GM18519 (cell line): ENCODE measurements around the gene TMEM181.
"Not testable (repeated sequence)": the region's sequence is repeated elsewhere in the genome, so short reads cannot be mapped to it uniquely, and the experiment has no call there.

Experiments
- ATAC-seq: cut with Tn5 transposase; IDR thresholded peaks from one replicate; pipeline ENCODE4 v1.9.1; 2021; ENCODE audit warnings: mild to moderate bottlenecking, moderate library complexity; ENCODE audit not compliant: unreplicated experiment, low FRiP score

The TMEM181 gene

DNA sequence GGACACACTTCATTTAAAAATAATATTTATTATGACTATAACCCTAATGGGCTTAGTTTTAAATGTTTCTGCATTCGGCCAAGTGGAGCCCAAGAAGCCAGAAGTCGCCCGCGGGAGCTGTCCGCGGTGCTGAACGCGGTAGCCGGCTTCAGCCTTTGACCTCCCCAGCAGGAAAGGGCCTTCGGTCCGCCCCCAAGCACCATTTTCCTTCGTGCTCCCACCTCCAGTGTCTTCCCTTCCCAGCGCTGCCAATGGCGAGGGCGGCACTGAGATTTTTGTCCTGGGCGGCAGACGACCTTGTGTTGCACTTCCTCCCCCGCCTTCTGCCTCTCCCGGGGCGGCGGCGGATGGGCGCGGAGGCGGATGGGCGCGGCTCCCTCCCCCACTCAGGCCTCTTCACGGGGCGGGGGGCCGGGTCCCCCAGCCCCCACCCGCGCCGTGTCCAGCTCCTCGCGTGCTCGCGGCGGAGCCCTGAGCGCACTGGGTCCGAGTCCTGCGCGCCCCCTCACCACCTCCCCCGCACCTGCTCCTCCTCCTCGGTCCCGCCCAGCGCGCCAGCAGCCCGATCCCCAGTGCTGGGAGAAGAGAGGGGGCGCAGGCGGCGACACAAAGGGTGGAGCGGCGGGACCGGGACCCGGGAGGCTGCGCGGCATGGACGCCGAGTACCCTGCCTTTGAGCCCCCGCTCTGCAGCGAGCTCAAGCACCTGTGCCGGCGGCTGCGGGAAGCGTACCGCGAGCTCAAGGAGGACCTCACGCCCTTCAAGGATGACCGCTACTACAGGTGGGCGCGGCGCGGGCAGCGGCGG lies 23.6 kb upstream of the TMEM181 start:
- ATAC-seq: no peak

DNA sequence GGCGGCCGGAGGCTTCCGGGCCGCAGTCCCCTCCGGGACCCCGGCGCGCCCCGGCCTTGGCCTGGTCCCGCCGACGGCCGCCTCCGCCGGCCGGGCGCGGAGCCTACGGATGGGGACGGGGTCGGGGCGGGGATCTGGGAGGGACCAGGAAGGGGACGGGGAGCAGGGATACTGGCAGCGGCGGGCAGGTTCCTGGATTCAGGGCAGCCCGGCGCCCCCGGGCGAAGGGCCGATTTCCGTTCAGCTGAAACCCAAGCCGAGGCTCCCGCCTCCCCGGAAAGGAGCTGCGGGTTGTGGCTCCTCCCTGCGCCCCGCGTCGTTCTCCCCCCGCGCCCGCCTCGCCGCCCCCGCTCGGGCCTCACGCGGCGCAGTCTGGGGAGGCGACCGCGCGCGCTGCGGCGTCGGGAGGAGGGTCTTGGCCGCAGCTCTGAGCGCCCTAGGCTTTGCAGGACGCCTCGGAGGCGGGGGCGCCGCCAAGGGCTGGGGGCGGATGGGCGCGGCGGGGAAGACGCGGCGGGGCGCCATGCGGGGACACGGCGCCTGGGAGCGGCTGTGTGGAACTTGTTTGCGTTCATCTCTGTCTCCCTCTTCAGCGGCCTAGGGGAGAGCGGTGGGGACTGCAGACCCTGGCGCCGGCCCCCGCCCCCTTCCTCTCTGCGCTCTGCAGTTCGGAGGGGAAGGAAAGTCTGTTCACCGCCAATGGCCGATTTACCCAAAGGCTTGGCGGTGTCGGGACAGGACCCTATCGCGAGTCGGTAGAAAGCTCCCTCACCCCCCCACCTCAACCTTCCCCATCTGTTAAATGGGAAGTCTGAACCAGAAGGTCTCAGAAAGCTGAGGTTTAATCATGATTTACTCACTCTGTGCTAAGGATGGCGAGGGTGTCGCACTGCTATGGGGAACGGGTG lies 22.7 kb upstream of the TMEM181 start:
- no peak for ATAC-seq

DNA sequence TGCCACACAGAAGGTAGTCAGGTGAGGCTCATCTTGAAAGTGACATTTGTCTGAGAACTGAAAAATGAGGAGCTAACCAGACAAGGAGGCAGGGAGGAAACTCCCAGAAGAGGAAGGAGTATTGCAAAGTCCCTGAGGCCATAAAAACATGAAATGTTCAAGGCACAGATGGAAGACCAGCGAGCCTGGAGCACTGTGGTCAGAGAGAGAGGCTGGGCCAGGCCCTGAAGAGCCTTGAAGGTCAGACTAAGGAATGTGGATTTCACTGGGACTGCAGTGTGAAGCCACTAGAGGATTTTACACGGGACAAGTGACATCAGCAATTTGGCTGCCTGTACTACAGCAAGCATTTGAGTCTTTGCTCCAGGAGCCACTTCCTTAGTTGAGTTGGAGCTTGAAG lies 21.1 kb upstream of the TMEM181 start:
- ATAC-seq: no peak

DNA sequence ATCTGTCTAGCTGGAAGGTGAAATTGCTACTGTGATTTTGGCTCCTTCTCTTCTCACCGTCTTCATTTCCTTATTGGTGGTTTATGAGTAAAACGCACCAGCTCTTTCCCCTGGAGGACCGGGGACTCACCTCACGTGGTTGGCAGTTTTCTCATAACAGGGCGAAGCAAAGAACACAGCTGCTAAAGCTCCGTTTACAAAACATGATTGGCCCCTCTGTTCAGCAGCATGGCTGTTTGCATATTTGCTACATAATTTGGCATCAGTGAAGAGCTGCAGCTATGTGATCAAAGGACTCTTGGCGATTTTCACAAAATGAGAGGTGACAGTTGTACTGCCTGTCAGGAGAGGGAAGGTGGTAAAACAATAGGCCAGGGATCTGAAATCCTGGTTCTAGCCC lies 20.5 kb upstream of the TMEM181 start:
- ATAC-seq: no peak

DNA sequence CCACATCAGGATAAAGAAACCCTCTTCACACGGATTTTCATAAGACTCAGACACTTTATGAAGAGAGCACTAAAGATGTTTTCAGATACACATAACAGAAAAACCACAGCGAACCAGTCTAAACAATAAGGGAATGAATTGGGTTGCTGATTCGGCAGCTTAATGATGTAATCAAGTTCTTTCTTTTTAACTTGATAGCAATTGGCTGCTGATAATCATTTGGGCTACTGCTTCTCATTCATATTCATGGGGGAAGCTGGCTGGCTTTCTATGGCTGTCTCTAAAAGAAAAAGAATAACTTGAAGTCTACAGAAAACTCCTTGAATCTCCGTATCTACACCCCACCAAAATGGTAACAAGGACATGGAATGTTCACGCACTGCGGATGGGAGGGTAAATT lies 20.0 kb upstream of the TMEM181 start:
- no peak for ATAC-seq

DNA sequence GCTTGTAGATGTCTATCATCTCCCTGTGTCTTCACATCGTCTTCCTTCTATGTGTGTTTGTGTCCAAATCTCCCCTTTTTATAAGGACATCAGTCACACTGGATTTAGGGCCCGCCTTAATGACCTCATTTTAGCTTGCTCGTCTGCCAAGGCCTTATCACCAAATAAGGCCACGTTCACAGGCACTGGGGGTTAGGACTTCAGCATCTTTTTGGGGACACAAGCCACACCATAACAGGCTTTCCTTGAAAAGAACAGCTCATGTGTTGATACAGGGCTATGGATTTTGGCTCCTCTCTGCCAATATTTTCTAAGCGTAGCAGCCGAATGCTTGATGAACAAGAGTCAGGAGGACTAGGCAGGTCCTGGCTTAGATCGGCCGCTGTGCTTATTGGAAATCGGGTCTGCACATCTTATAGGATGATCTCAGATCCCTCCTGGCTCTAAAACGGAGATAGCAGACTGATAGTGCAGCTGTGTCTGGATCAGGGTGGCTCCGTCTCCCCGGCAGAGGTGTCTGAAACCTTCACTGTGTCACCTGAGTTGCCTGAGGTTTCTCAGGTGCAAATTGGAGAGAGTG lies 16.2 kb upstream of the TMEM181 start:
- no peak for ATAC-seq

DNA sequence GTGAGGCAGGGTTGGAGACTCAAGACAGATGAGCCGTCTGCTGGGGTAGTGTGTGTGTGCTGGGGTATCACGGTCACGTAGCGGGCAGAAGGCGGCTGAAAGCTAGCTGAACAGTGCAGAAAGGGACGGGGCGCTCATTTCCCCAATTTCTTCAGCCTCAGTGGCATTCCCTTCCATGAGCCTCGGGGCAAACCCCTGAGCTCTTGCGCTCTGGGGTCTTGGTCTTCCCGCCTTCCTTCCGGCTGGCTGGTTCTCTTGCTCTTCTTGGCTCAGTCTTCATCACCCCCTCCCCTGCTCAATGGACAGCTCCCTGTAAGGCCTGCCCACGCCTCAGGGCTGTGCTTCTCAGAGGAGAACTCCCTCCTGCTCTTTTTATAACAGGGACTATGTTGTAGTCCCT lies 15.5 kb upstream of the TMEM181 start:
- ATAC-seq: no peak

DNA sequence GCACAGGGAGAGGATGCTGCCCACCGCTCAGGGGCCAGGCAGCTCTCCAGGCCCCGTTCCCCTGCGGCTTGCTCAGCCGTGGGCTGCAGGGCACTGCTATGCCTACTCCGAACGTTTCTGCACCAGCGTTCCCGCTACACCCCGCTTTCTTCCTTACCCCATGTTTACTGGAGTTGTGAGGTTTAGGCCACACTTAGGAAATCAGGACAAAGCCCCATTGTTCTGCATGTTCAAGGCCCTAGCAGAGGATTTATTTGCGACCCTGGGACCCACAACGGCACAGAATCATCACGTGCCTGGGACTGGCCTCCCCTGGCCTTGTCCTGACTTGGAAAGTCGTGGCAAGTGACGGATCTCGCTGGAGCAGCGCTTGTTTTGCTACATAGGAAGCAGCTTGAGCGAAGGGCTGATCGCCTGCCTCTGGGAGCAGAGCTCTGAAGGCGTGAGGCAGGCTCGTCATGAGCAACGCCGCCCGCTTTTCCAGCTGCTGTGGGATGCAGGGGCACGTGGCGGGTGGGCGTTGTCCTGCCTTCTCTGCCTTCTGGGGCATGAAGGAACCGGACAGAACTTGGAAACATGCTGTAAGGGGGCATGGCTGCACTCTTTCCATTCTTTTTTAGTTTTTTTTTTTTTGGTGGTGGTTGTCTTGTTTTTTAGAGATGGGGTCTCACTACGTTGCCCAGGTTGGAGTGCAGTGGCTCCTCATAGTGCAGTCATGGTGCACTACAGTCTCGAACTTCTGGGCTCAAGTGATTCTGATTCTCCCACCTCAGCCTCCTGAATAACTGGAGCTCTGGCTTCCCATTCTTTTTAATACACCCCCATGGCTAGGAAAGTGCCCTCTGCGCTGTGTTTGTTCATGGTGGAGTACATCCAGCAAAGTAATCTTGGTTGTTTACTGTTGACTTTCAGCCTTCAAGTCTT lies 14.6 kb upstream of the TMEM181 start:
- ATAC-seq: no peak

DNA sequence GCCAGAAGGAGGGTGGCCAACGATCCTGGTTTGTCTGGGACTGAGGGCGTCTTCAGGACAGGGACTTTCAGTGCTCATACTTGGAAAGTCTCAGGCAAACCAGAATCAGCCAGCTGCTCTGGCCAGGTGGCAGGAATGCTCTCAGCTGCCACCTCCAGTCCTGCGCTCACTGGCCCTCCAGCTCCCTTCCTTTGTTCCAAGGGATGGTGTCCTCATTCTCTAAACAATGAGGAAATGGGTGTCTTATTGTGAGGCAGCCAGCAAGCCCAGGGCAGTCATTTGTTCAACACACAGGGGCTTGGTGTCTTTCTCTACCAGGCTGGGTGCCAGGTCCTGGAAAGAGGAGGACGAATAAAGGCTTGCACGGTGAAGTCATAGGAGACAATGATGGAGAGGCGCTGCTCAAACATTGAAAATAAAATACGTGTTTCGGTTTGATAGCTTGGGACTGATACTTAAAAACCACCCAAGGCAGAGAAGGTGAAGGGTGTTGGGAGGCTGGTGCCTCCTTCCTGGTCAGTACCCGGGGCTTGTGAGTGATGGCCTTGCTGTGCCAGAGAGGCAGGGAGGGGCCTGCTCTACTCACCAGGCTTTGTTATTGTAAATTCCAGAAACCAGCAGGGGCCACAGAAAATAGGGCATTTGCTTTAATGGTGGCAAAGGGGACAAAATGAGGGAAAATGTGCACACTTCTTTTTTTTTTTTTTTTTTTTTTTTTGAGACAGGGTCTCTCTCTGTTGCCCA lies 11.3 kb upstream of the TMEM181 start:
- ATAC-seq: no peak

DNA sequence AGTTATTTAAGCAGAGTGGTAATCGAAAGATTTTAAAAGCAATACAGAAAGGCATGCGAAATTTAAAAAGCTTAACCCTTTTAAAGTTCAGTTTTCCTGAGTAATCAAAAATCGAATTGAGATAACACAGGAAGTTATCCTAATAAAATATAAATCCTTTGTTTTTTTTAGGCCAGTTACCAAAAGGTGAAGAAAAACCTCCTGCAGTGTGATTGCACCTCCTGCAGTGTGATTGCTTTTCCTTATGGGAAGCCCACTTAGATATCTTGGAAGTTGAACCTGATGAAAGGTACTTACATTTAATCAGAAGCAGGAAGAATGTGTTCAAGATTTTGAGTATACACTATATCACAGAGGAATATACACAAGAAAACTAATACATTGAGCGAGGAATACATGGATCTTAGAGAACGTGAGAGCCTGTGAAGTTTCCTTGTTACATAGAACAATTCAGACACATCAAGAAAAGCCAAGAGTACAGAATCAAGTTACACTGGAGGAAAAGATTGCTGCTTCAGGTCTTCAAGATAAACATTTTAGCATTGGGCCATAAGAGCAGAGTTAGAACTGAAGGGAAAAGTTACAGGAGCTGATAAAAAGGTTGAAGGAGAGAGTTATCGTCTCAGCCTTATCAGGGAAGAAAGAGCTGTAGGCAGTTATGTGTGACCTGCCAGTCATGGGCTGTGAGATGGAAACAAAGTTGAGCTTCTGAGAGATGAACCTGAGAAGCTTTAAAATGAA lies 7.7 kb upstream of the TMEM181 start:
- ATAC-seq: no peak

DNA sequence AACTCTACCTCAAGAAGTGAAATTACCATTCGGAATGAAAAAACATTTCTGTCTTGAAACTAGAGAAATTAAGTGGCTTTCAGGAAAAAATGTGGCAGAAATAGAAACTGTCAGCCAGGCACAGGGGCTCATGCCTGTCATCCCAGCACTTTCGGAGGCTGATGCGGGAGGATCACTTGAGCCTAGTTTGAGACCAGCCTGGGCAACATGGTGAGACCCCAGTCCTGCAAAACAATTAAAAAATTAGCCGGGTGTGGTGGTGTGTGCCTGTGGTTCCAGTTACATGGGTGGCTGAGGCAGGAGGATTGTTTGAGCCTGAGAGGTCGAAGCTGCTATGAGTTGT lies 7.1 kb upstream of the TMEM181 start:
- no peak for ATAC-seq

DNA sequence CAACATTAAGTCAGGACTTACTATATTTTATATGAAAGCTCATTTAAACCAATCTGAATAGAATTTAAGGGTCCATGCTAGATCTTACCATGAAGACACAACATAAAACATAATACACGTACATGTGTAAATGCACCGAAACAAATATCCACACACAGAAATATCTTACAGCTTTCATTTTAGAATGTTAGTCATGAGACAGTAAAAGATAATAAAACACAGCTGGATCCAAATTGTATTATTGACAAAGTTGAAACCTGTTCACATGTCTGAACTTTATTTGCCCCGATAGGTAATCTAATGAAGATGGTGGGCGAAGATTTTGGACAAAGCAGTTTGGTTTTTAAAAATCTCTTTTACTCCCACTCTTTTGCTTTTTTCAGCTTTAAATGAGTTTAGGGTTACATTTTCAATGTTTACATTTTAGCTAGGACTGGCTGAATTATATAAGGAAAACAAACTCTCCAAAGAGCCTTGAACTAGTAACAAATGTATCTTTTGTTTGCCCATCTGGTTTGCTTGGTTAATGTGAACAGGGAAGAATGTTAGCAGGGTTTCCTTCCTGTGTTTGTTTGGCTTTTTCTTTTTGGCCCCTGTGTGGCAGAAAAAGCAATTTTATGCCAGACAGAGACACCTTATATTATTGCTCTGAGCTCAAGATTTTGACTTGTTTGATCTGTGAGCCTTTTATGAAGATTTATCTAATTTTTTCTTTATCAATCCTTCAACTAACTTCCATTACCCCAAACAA lies 5.1 kb upstream of the TMEM181 start:
- ATAC-seq: no peak

DNA sequence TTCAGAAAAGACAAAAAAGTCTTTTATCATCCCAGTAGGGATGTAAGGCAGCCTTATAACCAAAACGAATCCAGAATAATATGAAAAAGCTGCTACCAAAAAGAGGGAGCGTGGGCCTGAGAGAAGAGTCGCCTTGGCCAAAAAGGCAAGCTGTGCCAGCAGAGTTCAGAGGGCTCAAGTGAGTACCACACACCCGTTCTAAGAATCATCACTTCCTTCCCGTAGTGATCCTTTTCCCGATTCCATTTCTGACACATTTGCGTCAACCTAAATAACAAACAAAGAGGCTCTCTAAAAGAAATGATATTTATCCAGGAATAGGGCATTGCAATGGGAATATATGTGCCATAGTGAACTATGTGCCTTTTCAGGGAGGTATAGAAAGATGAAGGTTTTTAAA lies 3.8 kb upstream of the TMEM181 start:
- no peak for ATAC-seq

DNA sequence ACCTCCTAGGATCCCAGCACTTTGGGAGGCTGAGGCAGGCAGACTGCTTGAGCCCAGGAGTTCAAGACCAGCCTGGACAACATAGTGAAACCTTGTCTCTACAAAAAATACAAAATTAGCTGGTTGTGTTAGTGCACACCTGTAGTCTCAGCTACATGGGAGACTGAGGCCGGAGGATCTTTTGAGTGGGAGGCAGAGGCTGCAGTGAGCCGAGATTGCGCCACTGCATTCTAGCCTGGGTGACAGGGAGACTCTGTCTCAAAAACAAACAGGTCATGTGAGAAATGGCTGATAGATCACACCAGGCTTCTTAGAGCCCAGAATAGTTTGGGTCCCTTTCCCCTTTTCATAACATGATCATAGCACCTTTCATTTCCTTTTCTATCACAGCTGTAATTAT lies 2.8 kb upstream of the TMEM181 start:
- ATAC-seq: not testable (repeated sequence)

DNA sequence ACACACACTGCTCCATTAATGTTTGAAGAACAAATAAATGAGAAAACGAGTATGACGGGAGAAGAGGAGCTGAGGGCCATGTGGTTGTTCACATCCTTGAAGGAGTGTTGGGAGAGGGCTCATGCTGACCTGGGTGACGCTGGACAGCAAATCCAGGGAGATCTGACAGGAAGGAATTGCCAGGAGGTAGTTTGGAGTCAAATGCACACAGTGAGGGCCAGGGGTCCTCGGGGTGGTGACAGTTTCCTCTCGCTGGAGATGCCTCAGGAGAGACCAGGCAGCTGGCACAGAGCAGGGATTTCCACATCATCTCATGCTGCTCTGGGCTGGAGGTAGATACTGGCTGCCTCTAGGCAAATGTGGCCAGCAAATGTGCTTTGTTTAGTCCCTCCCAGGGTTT lies 2.0 kb upstream of the TMEM181 start:
- ATAC-seq: no peak

DNA sequence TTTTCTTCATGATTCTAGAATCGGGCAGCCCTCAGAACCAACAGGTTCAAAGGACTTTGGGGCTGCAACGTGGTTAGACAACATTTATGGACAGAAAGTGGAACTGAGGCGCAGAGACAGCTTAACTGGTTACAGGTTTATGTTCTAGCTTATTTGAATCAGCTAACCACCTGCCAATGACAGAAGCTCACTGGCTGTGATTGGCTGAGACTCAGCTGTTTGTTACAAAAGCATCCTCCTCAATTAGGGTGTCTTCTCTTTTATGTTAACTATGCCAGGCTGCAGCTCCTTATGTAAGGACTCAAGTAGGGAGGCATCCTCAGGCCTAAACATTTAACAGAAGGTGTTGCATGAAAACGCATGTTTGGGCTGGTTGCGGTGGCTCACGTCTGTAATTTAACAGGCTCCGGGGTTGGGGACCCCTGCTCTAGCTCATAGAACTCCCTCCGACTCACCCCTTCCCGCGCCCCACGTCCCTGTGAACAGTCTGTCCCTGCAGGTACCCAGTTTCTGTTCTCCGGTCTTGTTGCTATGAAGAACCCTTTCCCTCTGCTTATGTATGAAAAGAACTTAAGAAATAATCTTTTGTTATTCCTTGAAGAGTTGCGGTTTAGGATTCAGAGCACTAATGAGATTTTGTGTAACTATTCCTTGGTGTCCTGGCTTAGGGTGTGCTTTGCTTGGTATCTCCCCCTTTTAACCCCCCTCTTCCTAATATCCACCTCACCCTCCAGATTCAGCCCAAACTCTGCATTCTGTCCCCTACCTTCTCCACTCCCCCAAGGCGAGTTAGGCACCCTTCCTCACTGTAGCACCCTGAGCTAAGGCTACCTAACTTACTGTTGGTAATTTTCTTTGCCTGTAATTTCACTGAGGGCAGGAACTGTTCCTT lies 1.2 kb upstream of the TMEM181 start:
- ATAC-seq: no peak

DNA sequence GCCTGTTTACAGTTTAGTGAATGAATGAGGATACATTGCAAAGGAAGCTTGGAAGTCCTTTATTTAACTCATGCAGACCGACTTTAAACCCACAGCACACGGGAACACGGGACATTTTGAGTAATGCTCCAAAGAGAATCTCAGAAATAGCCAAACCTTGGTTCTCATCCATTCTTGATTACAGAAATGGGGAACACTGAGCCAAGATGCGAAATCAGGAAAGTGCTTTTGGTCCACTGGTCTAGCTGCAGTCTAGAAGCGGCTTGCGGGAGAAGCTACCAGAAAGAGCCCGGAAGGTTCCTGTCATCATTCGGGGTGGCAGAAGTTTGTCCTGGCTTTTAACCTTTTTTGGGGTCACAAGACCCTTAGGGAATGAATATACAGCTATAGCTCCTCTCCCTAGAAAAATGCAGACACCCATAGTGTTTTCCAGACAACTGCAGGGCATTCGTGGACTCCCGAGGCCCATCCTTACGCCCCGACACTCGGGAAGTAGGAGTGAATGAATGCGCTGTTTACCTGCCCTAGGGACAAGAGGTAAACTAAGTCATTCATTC lies 475 bp upstream of the TMEM181 start:
- no peak for ATAC-seq
